ENCODE data around the gene MXI1.
"Not testable (repeated sequence)": the region's sequence is repeated elsewhere in the genome, so short reads cannot be mapped to it uniquely, and the experiment has no call there.

The MXI1 gene

DNA sequence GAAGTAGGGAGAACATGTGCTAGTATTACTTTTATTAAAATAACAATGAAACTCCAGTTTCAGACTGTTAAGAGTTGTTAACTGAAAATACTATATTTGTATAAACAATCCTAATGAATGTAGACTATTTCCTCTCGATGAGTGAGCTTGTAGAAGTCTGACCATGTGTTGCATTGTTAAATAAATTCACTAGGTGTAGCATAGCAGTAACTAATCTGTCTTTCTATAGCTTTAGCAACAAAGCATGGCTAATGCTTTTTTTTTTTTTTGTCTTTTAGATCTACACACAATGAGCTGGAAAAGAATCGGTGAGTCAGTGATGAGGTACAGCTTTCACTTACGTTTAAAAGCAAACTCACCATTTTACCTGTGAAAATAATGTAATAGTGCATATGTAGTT lies 37.1 kb downstream of the MXI1 start:
- no peak for DNase-seq

DNA sequence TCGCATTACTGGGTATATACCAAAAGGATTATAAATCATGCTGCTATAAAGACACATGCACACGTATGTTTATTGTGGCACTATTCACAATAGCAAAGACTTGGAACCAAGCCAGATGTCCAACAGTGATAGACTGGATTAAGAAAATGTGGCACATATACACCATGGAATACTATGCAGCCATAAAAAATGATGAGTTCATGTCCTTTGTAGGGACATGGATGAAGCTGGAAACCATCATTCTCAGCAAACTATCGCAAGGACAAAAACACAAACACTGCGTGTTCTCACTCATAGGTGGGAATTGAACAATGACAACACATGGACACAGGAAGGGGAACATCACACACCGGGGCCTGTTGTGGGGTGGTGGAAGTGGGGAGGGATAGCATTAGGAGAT lies 40.4 kb downstream of the MXI1 start:
- DNase-seq = not testable (repeated sequence)

DNA sequence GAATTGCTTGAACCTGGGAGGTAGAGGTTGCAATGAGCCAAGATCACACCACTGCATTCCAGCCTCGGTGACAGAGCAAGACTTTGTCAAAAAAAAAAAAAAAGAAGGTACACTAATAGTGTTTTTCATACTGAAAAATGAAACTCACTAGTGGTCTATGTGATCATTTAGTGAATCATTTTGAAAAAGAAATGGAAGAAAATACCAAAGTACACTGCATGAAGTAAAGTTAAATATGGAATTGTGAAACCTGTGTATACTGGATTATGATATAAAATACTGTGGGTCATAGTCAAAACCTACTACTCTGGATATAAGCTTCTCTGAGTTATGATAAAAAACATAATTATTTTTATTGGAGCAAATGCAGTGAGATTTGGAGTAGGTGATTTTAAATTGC lies 42.1 kb downstream of the MXI1 start:
- DNase-seq = not testable (repeated sequence)

DNA sequence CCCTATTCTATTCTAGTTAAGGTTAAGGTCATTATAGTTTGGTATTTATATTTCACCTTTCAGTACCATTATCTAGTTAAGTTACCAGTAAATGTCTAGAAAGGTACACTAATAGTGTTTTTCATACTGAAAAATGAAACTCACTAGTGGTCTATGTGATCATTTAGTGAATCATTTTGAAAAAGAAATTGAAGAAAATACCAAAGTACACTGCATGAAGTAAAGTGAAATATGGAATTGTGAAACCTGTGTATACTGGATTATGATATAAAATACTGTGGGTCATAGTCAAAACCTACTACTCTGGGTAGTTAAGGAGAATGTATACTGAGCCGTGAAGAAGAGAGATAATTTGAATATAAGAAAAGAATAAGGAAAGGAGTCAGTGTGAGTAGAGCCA lies 44.0 kb downstream of the MXI1 start:
- not testable (repeated sequence) for DNase-seq

DNA sequence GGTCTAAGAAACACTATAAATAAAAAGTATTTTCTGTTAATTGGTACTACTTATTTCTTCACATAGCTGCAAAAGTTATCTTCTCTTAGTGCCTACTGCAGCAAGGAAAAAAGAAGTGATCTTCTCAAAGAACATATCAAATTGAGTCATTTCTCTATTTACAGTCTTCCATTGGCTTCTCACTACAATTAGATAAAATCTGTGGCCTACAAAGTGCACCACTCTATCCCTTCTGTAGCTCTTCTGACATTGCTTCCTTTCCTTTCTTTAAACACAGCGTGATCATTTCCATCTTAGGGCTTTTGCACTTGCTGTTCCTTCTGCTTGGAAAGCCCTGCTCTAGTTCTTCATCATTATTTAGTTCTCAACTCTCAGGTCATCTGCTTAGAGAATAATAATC lies 44.7 kb downstream of the MXI1 start:
- no peak for DNase-seq

DNA sequence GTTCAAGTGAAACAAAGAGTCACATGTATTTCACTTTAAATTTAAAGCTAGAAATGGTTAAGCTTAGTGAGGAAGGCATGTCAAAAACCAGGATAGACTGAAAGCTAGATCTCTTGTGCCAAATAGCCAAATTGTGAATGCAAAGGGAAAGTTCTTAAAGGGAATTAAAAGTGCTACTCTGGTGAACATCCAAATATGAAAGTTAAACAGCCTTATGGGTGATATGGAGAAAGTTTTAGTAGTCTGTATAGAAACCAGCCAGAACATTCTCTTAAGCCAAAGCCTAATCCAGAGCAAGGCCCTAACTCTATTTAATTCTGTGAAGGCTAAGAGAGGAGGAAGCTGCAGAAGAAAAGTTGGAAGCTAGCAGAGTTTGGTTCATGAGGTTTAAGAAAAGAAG lies 47.1 kb downstream of the MXI1 start:
- no peak for DNase-seq

DNA sequence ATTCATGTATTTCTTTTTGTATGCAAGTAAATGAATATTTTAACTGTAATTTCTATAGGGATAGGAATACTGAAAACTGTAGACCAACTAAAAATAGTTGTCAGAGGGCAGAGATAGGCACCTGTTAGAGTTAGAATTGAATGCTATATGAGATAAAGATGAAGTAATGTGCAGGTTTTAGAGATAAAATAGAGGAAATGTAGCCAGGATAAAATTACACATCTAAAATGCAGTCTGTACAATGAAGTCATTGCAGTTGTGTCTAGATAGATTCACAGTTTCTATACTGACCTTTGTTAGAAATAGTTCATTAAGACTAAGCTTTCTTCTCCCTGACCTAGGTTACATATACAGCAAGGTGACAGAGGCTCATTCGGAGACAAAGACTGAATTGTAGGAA lies 51.1 kb downstream of the MXI1 start:
- DNase-seq = no peak

DNA sequence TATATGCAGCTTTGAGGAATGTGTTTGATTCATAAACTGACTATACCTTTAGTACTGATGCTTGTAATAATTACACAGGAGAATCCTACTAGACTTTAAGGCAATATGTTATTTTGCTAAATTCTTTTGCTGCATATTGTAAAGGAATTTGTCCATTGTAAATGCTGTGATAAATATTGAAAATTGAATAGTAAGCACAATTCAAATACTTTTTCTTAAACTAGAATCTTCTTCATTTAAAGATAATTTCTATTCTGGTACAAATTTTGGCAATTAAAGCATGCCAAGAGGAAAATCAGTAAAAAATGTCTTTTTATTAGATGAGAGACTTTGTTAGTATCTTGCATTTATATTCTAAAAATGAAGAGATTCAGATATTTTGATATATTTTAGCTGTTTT lies 51.9 kb downstream of the MXI1 start:
- DNase-seq = no peak

DNA sequence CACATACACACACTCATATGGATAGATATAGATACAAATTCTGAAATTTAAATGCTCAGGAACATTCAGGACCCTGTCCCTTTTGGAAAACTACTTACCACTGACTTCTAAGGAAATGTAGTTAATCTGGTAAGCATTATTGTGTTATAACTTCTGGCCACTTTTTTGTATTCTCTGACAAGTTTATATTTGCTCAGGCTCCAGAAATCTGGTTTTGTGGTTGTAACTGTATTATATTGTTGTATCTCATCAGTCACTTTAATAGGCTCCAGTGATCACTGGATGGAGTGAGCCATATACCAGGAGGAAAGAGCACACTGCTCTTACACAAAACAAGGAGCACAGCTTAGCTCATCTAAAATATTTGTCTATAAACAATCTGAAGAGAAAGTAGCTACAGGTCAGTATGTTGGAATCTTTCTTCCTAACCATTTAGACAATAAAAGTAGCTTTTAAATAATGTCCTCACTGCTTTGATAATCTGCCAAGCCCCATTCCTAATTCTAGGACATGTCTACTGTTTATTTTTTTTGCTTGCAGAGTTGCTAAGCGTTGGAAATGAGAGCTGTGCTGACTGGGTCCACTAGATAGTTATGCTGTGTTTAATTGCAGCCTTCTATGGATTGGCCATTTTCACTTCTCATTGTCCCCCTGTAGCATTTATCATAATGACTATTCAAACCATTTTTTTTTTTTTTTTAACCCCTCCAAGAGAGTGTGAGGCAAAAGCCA lies 53.5 kb downstream of the MXI1 start:
- no peak for DNase-seq

DNA sequence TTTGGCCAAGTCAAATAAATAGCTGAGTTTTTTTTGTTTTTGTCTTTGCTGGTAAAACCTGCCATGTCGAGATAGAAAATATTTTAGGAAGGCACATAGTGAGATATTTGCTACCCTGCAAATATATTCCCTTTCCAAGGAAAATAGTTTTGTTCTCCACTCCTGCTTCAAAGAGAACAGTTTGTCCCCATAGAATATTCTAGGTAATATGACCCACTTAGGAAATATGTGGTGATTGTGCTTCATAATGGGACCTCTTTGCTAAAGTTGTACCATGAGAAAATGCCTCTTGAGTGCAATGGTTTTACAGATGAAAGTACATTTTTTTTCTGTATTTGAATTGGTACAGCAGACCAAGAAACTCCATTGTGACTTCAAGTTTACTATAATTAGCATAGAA lies 55.8 kb downstream of the MXI1 start:
- DNase-seq = no peak

DNA sequence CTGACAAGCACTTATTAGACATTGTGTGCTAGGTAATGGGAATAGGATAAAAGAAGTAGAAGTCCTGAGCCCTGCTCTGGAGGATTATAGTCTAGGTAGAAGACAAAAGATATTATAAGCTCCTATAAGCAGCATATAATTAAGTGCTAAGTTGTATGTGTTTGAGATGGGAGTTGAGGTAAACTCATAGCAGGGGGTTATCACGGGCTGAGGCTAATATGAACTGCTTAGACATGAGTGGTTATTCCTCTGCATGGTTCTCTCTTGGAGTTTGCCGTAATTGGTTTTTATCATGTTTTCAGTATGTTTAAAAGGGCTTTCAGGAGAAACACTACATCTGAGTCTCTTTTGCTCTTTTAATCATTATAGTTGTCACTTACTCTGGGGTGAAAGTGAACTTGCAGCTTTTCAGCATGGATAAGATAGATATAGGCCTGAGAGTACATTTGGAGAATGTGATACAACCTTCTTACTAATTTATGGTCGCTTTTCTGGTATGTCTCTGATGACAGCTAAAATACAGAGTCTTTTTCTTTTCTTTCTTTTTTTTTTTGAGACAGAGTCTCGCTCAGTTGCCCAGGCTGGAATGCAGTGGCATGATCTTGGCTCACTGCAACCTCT lies 58.3 kb downstream of the MXI1 start:
- DNase-seq = no peak

DNA sequence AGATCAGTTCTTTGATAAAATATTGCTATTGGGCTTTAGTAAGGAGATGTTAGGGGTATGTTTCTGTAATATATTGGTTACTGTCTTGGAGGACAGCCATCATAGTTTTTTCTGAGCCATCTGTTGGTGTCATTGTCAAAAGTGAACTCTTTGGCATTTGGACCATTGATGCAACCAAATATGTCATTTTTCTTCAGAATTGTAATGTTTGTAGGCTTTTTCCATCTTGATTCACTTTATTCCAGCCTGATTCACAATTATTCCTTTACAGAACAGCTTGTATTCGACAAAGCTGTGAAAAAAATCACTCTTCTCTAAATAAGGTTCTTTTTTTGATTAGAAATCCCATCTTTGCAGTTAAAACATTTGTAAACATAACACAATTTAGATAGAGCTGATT lies 59.9 kb downstream of the MXI1 start:
- no peak for DNase-seq

DNA sequence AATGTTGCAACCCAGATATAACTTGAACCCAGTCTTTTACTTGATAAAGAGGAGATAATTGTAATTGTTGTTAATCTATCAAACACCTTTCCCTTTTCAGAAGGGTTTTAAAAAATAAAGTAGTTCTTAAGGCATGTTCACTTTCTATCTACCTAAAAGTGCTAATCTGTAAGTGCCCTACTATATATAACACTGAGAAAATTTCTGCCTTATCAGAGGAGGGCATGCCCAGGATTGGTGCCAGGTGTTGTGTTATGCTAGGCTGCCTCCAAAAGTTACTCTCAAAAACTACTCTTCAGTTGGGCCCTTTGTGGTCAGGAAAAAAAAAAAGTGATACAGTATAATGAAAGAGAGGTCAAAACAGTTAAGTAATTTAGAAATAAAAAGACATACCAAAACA lies 61.0 kb downstream of the MXI1 start:
- no peak for DNase-seq

DNA sequence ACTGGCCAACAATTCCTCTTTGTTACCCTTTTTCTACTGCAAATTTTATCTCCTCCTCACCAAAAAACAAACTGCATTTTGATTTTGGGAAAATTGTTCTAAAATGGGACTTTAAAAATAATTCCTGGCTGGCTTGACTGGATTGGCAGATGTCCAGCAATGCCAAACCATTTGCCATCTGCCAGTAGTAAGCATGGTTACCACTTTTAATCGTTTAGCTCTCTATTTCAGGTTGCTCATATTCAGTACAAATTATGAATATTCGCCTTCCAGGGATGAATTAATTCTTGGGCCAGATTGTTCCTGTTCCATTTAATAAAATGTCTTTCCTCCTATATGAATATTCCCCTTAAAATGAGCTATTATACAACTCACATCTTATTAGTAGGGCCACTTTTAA lies 61.6 kb downstream of the MXI1 start:
- no peak for DNase-seq

DNA sequence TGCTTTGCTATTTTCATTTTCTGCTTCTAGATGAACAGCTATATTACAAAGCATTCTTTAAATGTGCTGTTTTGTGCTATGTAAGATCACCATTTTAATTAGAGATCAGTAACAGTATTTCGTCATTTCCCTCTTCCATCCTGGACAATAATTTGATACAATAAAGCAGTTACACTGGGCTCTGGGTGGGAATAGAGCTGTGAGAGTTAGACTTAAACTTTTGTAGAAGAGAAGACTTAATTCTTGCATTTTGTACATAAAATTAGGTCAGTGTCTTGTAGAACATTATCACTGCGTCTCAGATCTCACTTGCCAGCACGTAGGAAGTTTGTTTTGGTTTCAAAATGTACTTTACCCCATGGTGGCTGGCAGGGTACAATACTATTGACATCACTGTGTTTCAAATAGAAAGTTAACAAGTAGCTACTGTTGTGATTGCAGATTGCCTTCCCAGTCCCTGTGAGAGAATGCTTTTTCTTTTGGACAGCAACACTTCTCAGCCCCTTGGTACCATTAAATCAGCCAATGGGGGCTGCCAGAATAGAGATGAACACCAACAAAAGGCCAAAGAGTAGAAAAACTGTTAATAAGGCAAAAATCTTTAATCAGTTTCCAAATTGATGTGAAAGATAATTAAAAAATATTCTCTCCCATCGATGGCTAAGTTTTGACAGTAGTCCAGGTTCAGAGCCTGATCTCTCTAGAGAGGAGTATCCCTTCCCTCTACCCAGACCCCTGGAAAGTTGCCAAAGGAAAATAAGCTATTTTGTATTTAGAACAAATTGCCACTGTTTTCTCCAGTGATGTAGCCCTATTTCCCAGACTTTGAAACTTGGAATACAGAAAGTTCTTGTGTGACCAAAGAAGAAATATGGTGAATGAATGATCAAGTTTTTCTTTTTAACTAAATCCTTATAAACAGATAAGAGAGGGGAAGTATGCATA lies 62.2 kb downstream of the MXI1 start:
- no peak for DNase-seq

DNA sequence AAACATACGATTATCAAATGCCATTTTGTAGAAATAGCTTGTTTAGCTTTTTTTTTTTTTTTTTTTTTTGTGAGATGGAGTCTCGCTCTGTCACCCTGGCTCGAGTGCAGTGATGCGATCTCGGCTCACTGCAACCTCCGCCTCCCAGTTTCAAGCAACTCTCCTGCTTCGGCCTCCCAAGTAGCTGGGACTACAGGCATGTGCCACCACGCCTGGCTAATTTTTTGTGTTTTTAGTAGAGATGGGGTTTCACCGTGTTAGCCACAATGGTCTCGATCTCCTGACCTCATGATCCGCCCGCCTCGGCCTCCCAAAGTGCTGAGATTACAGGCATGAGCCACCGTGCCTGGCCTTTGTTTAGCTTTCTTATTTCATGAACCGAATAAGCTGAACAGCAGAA lies 65.6 kb downstream of the MXI1 start:
- not testable (repeated sequence) for DNase-seq

DNA sequence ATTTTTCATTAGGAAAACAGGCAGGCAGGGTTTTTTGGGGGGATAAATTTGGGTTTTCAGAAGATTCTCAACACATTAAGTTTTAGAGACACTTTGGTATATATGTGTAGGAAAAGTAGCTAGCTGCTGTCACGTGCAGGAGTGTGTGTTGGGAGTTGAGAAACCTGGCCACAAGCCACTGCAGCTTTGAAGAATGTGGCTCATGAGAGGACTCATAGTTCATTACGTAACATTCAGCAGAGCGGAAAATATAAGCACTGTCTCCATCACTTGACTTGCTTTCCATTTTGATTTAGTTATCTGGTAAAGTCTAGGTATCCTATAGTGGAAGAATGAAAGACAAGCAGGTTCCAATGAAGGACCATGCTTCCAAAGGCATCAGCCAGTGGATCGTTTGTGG lies 66.1 kb downstream of the MXI1 start:
- no peak for DNase-seq

DNA sequence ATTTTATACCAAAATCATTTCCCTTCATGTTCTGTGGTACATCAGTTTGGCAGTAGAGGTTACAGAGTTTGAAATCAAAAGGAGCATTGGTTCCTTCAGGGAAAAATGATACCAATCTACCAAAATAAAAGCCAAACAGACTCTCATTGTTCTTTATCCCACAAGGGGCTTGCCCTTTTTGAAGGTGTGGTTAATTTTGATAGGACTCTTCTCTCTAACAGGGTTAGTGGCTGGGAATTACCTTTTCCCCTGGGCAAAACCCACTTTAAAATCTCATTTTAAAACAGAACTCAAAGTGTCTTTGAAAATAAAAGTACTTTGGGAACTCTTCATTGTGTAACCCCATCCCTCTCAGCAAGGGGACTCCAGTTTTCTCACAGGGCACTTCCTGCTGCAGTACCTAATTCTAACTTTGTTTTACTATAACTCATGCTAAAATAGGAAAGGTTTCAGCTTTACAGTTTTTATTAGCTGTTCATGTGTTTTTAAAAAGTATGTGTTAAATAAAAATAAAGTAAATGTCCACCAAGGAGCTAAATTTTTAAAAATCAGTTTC lies 66.7 kb downstream of the MXI1 start:
- no peak for DNase-seq

DNA sequence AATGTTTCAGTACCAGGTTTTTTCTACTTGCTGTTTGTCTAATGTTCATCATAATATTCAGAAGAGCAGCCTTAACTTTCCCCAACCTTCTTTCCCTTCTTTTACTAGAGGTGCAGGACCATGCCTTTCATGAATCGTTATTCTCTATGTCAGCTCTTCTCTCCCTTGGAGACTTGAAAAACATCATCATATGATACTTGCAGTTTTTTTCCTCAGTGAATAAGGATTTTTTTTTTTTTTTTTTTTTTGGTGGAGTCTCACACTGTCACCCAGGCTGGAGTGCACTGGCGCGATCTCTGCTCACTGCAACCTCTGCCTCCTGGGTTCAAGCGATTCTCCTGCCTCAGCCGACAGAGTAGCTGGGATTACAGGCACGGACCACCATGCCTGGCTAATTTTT lies 67.2 kb downstream of the MXI1 start:
- DNase-seq = no peak

DNA sequence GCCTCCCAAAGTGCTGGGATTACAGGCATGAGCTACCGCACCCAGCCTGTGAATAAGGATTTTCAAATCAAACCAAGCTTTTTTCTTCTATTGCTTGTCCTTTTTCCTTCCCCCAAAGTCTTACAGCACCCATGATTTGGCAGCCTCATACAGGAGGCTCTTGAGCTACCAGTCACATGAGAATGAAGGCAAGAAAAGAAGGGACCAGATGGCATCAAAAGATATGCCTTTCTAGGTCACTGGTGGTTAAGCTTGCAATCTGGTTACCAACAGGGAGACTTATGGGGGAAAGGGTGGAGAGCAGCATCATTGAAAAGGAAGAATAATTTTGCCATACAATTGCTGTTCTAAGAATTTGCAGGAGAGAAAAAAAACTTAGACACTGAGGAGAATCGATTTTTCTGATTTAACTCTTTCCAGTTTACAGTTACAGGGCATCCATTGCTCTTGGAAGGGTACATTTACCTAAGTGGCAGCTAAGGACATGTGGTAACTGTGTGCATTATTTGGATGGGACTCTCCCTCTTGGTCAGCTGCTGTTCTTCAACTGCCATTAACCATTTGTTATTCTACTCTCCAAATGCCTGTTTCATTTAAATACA lies 67.8 kb downstream of the MXI1 start:
- DNase-seq = no peak

DNA sequence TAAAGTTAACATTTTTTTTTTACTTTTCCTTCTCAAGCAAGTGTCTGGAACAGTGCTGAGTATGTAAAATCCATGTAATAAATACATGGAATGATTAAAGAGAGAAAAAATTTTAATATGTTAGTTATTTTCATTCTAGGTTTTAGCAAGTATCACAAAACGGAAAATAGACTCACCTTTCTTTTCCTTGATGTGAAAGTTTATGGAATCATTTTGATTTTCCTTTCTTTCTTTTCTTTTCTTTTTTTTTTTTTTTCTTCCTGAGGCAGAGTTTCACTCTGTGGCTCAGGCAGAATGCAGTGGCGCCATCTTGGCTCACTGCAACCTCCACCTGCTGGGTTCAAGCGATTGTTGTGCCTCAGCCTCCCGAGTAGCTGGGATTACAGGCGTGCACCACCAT lies 69.2 kb downstream of the MXI1 start:
- DNase-seq = no peak

DNA sequence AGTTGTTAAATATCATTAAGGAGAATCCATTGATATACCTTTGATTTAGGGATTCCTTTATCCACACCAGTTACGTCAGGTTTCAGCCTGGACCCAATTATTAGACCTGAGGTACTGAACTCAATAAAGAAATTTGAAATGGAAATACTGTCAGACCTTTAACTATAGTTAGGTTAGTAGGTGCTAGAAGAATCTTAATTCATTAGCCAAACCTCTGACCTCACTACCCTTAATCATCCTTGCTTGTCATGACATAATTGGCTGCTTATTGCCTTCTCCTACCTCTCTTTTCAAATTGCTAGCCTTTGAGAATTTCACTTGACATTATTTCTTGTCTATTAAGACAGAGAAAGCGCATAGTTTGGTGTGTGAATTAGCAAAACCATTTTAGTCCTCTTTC lies 70.2 kb downstream of the MXI1 start:
- DNase-seq = no peak
